H1 (cell line): ENCODE results near the gene GPC3.

Source experiments
- CHD7 ChIP-seq: fragments of 300-600 bp; sonication (generic); IDR thresholded peaks from 2 replicates; pipeline ENCODE4 v1.7.1; 2012; ENCODE audit warnings: low read length, moderate library complexity, mild to moderate bottlenecking, inconsistent platforms; ENCODE audit not compliant: insufficient replicate concordance
- CTCF ChIP-seq, 3 experiments: IDR thresholded peaks; 1 replicate in 2 of 3; 2 replicates in 1 of 3; pipeline versions ENCODE4 v1.5.1 to v1.6.1; 2011; ENCODE audit warnings: low read length in 3 of 3, mild to moderate bottlenecking in 3 of 3, inconsistent platforms in 2 of 3, low read depth in 1 of 3, moderate library complexity in 1 of 3; ENCODE audit not compliant: insufficient read depth in 1 of 3; ENCODE audit errors: control extremely low read depth in 1 of 3
- EP300 ChIP-seq, 2 experiments: IDR thresholded peaks; 1 replicate in 1 of 2; 2 replicates in 1 of 2; pipeline ENCODE4 v1.6.1; 2011 to 2012; ENCODE audit warnings: low read depth in 2 of 2, low read length in 2 of 2, mild to moderate bottlenecking in 2 of 2, borderline replicate concordance in 1 of 2, inconsistent platforms in 1 of 2, moderate library complexity in 1 of 2
- GABPA ChIP-seq: IDR thresholded peaks from 2 replicates; pipeline ENCODE4 v1.6.1; 2011; ENCODE audit warnings: mild to moderate bottlenecking, low read length, moderate library complexity, borderline replicate concordance; ENCODE audit not compliant: insufficient read depth
- POLR2A ChIP-seq, 2 experiments: IDR thresholded peaks; 1 replicate in 1 of 2; 2 replicates in 1 of 2; pipeline ENCODE4 v1.6.1; 2011; ENCODE audit warnings: low read depth in 2 of 2, low read length in 2 of 2, mild to moderate bottlenecking in 2 of 2; ENCODE audit errors: control extremely low read depth in 1 of 2
- SIN3A ChIP-seq, 2 experiments: IDR thresholded peaks in 1 of 2; conservative IDR thresholded peaks in 1 of 2; 2 replicates each; pipeline ENCODE4 v1.6.1; 2011 to 2012; ENCODE audit warnings: low read length in 2 of 2, improper control_type of control experiment in 1 of 2, low read depth in 1 of 2, mild to moderate bottlenecking in 1 of 2
- SUZ12 ChIP-seq: fragments of 200-600 bp; sonication (generic); IDR thresholded peaks from 2 replicates; pipeline ENCODE4 v1.6.1; 2012; ENCODE audit warnings: mild to moderate bottlenecking, inconsistent platforms, low read length, moderate library complexity, mixed read lengths
- TAF1 ChIP-seq: IDR thresholded peaks from 2 replicates; pipeline ENCODE4 v1.6.1; 2011; ENCODE audit warnings: mild to moderate bottlenecking, low read depth, low read length
- TCF12 ChIP-seq: IDR thresholded peaks from 2 replicates; pipeline ENCODE4 v1.6.1; 2011; ENCODE audit warnings: low read depth, mild to moderate bottlenecking, low read length
- TEAD4 ChIP-seq: IDR thresholded peaks from 2 replicates; pipeline ENCODE4 v1.6.1; 2012; ENCODE audit warnings: low read depth, low read length, inconsistent platforms, mixed read lengths
- YY1 ChIP-seq: IDR thresholded peaks from 2 replicates; pipeline ENCODE4 v1.6.1; 2011; ENCODE audit warnings: low read depth, mild to moderate bottlenecking, low read length

GRCh38 chrX:133652185-133652584 is 333.2 kb downstream of the GPC3 start:
- TF ChIP-seq CTCF (IDR thresholded peaks at IDR 0.05; ENCODE audit: control extremely low read depth in 1 of 3, insufficient read depth in 1 of 3, low read depth in 1 of 3, low read length in 3 of 3) (no peak), EP300 (IDR thresholded peaks at IDR 0.05; ENCODE audit: borderline replicate concordance in 1 of 2, low read depth in 2 of 2, low read length in 2 of 2) (no peak), YY1 (no peak), TCF12 (no peak), SUZ12 (no peak), TAF1 (no peak), POLR2A (IDR thresholded peaks at IDR 0.05; ENCODE audit: control extremely low read depth in 1 of 2, low read depth in 2 of 2, low read length in 2 of 2) (no peak), CHD7 (no peak), SIN3A (conservative IDR thresholded peaks at IDR 0.05 in 1 of 2, IDR thresholded peaks at IDR 0.05 in 1 of 2; ENCODE audit: low read depth in 1 of 2, low read length in 2 of 2) (no peak), GABPA (no peak), TEAD4 (no peak)
